ENCODE data around the gene RBM33. TPM values are rescaled to one million over a fixed set of nuclear protein-coding genes. Genes with fewer than 3 reads are reported as not detected.

Gene RBM33
- polyA plus RNA-seq, 1 experiment = 9.5 TPM

DNA sequence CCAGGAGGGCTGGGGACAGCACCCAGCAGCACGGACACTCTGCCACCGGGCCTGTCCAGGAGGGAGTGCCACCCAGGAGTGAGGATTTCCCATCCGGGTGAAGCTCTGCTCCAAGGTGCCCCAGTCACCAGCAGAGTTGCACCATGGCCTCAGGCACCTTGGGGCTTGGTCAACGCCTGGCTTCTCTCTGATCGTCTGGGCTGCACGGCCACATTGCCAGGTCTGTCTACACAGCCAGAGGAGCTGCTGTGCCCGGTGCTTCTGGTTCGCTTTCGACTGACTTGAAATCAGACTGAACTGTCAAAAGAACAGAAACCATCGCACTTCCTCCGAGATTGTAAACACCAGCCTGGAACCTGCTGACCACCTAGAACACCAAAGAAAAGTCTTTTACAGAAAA is 155.8 kb downstream of the RBM33 start:
- DNase-seq (ENCODE audit: low read depth, low spot score) = no peak
- Histone ChIP-seq H3K9me3 (ENCODE audit: control insufficient read depth, insufficient read depth, low read length) (no peaks in the 10 kb centered on the region; the same call in 1 of the 2 replicates), H3K4me3 (ENCODE audit: low read depth, low read length) (no peak overlapping the region), H3K27me3 (ENCODE audit: control insufficient read depth, insufficient read depth, low read length) (peaks cover 43% of the 10 kb centered on the region), H3K27ac (ENCODE audit: low read depth, low read length) (no peak overlapping the region)
- ChIA-PET POLR2A (no interaction called here), CTCF (interaction anchor here (0.6 kb wide), 1 partner anchor 1025 kb away, joined by 4 read pairs; no protein-coding TSS in a partner anchor)
- TF ChIP-seq, protein P1, sequence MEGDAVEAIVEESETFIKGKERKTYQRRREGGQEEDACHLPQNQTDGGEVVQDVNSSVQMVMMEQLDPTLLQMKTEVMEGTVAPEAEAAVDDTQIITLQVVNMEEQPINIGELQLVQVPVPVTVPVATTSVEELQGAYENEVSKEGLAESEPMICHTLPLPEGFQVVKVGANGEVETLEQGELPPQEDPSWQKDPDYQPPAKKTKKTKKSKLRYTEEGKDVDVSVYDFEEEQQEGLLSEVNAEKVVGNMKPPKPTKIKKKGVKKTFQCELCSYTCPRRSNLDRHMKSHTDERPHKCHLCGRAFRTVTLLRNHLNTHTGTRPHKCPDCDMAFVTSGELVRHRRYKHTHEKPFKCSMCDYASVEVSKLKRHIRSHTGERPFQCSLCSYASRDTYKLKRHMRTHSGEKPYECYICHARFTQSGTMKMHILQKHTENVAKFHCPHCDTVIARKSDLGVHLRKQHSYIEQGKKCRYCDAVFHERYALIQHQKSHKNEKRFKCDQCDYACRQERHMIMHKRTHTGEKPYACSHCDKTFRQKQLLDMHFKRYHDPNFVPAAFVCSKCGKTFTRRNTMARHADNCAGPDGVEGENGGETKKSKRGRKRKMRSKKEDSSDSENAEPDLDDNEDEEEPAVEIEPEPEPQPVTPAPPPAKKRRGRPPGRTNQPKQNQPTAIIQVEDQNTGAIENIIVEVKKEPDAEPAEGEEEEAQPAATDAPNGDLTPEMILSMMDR (IDR thresholded peaks at IDR 0.05; ENCODE audit: low read depth, low read length) = no peak

DNA sequence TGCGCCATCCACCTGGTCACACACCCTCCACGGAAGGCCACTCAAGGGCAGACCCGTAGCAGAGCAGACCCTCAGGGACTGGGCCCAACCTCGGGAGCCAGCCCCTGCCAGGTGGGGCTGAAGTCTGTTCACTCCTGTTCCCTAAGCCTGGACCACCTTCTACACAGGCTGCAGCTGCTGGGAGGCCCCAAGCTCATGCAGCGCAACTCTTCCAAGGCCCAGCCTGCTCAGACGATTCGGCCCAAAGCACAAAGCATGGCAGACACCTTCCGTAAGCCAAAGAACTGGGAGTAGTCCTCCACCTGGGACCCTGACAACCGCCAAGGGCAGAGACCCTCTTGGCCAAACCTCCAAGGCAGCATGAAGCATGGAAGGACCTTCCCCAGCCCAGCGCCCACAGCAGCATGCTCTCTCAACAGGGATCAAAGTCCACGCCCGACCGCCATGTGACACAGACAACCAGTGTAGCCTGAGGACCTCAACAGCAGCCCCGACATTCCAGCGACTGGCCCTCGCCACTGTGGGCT is 156.3 kb downstream of the RBM33 start:
- Histone ChIP-seq H3K27me3 (ENCODE audit: control insufficient read depth, insufficient read depth, low read length) (peaks cover 47% of the 10 kb centered on the region), H3K27ac (ENCODE audit: low read depth, low read length) (no peak overlapping the region), H3K9me3 (ENCODE audit: control insufficient read depth, insufficient read depth, low read length) (no peaks in the 10 kb centered on the region; the same call in 1 of the 2 replicates), H3K4me3 (ENCODE audit: low read depth, low read length) (no peak overlapping the region)
- ChIA-PET POLR2A (no interaction called here), CTCF (interaction anchor here (1.0 kb wide), 1 partner anchor 1016 kb away, joined by 3 read pairs; no protein-coding TSS in a partner anchor)
- no peak for DNase-seq (ENCODE audit: low read depth, low spot score)
- TF ChIP-seq, protein P1 (IDR thresholded peaks at IDR 0.05; ENCODE audit: low read depth, low read length) = no peak

DNA sequence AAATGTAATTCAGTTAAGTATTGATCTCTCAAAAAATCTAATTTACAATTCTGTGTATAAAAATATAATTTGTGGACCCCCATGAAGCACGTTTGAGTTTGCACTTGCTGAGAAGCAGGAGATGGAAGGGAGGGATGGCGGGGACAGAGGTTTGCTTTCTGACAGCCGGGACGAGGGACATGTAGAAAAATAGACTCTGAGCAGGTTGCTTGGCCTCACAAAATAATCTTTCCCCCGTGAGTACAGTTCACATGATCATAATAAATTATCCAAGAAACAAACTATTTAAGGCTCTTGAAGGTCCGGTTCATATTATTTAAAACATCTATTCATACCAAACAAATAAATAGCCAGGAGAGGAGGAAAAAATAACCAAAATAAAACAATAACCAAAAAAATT is 157.8 kb downstream of the RBM33 start:
- ChIA-PET CTCF (no interaction called here), POLR2A (no interaction called here)
- TF ChIP-seq, protein P1 (IDR thresholded peaks at IDR 0.05; ENCODE audit: low read depth, low read length) = no peak

DNA sequence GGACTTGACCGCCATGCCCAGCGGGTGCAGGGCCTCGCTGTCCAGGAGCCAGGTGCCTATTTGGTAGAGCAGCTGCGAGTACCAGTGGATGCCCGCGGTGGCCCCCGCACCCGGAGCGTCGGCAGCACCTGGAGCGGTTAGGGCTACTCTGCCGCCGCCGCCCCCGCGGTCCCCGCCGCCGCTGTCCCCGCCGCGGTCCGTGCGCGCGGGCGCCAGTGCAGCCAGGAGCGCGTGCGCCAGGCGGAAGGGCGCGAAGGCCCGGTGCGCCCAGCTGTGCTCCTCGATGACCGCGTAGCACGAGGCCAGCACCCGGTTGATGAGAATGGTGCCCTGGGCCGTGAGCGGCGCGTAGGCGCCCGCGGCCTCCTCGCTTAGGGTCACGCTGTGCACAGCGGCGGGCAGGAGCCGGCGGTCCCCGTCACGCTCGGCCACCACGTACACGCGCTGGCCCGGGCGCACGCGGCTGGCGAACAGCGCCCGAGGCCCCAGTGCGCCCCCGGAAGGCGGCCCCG is 158.5 kb downstream of the RBM33 start:
- no peaks in the 10 kb centered on the region for H3K9me3 ChIP-seq (ENCODE audit: control insufficient read depth, insufficient read depth, low read length)
- CTCF ChIA-PET = no interaction called here
- H3K4me3 ChIP-seq (ENCODE audit: low read depth, low read length) = no peak overlapping the region
- H3K27me3 ChIP-seq (ENCODE audit: control insufficient read depth, insufficient read depth, low read length) = peaks cover 58% of the 10 kb centered on the region
- TF ChIP-seq, protein P1 (IDR thresholded peaks at IDR 0.05; ENCODE audit: low read depth, low read length) = no peak
- no peak for DNase-seq (ENCODE audit: low read depth, low spot score)
- no peak overlapping the region for H3K27ac ChIP-seq (ENCODE audit: low read depth, low read length)
- POLR2A ChIA-PET = no interaction called here

More for the DNA sequence above, 157.8 kb downstream of the RBM33 start:
- Histone ChIP-seq H3K27ac (ENCODE audit: low read depth, low read length) (no peak overlapping the region), H3K9me3 (ENCODE audit: control insufficient read depth, insufficient read depth, low read length) (no peaks in the 10 kb centered on the region), H3K4me3 (ENCODE audit: low read depth, low read length) (no peak overlapping the region), H3K27me3 (ENCODE audit: control insufficient read depth, insufficient read depth, low read length) (peaks cover 52% of the 10 kb centered on the region)
- no peak for DNase-seq (ENCODE audit: low read depth, low spot score)

Data from AG04450 (cell line).